Left cardiac atrium (tissue), 4 donors: ENCODE results near the gene RBMS1. TPM values are rescaled to one million over a fixed set of nuclear protein-coding genes. Genes with fewer than 3 reads are reported as not detected.
"Not testable (repeated sequence)": the region's sequence is repeated elsewhere in the genome, so short reads cannot be mapped to it uniquely, and the experiment has no call there.

Experiments used
- ATAC-seq, 2 donors: fragments of 200-7000 bp; cut with Tn5 transposase; one replicate each; pipeline ENCODE4 v1.9.1; 2020; ENCODE audit warnings: mild to moderate bottlenecking in 2 of 2, moderate library complexity in 2 of 2
- DNase-seq: peaks from one replicate; pipeline ENCODE4 v3.0.0-alpha.2; 2020
- intact Hi-C, 2 donors: fragments of 100-400 bp; cut with DNase I; formaldehyde crosslinking; loops; one replicate each; pipeline versions ENCODE4 v1.14.1 to v1.15.1; 2022 to 2023
- total RNA-seq, 2 donors: library from RNA; stranded (reverse); fragmentation: NEBNext Ultra II Directional; extraction: Animal tissue kit (Norgen Biotek cat#: 25700); gene quantifications; one replicate each; pipeline ENCODE4 v1.2.1, GENCODE V29; 2021
- donor health status: DM: no; HTN: yes; CAD: no.
- donor health status: DM: no; HTN: yes; CAD: no; lungs with severe emphysema.
- donor health status: DM: yes; HTN: yes; CAD: no.
- donor health status: Dilated cardiomyopathy.

The RBMS1 gene
- total RNA-seq, 2 donors from 2014 or later = 56.8 to 74.8 TPM

DNA sequence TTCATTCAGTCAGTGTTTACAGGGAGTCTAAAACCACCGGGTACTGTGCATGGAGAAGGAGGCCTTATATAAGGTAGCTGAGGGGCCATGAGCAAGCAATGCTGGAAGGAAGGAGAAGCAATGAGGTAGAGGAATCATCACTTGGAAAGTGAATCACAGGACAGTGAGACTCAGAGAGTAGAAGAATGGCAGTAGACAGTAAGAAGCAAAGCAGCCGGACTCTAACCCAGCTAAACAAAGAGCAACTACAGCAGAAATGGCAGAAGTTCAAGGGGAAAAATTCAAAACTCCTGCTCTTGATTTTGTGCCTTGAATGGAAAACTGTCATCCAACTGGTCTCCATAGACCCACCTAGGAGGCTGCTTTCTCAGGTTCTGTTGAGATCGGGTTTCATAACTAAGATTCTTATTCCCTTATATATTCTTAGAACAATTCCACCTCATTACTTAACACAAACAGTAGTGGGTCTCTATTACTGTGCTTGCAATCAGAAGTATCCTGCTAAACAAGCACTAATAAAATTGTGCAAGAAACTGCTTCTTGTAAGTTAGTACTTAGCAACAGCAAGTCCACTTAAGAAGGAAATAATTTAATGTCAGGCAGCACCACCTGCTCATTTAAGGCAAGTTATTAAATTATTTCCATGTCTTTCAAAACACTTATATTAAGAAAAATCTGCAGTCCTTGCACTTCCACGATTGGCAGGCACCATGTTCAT lies 68.0 kb downstream of the RBMS1 start:
- intact Hi-C loops = no loop called here
- peak; percentile 24 to 63 for ATAC-seq
- no peak for DNase-seq

DNA sequence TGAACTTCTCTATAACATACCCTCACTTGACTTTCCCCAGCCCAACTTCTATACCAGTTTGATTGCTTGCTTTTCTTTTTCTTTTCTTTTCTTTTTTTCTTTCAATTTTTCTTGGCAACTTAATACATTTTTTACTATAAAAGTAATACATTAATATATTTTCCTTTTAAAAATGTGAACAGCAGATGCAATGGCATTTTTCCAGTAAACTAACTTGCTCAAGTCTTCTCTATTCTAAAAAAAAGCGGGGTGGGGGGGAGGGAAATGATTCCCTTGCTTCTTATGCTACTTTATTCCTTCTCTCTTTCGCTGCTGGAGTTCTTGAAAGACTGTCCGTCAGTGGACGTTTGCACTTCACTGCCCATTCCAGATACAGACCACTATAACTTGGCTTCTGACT lies 70.5 kb downstream of the RBMS1 start:
- ATAC-seq = no peak
- intact Hi-C loops = no loop called here

DNA sequence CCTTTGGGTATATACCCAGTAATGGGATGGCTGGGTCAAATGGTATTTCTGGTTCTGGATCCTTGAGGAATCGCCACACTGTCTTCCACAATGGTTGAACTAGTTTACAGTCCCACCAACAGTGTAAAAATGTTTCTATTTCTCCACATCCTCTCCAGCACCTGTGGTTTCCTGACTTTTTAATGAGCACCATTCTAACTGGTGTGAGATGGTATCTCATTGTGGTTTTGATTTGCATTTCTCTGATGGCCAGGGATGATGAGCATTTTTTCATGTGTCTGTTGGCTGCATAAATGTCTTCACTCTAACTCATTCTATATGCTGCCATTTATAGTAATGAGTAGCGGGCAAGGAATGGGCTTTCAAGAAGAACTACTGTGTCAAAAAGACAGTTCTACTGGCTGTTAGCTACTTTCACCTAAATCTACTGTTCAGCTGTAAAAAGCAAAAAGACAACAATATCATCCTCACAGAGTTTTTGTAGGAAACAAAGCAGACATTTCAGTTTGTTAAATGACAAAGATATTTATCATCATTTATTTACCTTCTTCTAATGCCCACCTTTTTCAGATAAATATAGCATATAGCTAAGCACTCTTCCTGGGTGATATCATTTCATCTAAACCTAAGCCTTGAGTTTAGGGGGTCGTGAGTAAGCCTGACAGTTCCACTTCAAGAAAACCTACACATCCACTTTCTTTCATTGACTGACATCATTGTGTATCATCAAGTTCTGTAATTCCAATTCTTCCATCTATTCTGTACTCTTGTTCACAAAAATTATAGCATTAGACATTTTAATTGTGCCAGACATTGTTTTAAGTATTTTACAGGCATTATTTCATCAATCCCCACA lies 71.7 kb downstream of the RBMS1 start:
- ATAC-seq, DNase-seq, intact Hi-C loops: not testable (repeated sequence)

More for the DNA sequence above, 70.5 kb downstream of the RBMS1 start:
- no peak for DNase-seq

DNA sequence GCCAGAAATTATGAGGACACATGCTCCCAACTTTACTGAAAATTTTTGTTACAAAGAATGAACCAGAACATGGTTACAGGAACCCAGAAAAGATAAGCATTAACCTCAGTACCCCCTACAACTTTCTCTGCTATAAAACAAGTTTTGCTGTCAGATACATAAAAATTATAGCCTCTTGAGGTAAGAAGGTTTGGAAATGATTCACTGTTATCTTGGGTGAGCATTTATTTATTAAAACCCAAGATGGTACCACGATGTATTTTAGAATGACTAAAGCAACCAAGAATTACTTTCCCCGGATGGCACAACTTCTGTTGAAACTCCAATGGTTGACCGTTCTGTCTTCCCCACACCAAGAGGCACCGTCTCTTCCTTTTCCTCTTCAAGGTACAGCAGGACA lies 72.9 kb downstream of the RBMS1 start:
- intact Hi-C loops = no loop called here
- ATAC-seq = no peak
- no peak for DNase-seq

DNA sequence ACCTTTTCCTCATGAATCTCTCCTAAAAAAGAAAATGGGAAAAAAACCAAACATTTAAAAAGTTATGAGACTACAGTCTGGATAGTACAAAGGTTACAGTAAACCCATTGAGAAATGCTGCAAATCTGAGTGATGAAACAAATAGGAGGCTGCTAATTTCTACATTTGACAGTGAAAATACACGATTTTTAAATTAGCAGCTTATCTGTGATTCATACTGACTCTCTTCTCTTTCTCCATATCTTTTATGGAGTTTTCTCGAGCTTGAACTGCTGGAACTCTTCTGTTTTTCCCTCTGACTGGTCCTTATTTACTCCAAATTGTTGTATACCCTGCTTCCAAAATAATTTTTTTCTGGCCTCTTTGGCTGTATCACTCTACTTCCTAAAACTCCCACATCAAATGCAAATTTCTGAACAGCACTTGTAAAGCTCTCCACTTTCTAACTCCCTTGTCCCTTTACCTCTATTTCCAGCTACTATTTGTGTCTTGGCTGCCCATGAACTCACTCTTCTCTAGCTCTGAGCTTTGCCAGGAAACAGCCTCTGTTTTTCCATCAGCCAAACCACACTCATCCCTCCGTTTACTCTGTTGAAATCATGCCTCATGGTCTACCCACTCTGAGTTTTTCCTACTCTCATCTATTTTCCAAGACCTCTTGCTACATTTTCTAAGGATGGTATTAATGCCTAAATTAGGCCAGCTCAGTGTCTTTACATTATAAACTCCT lies 73.7 kb downstream of the RBMS1 start:
- no peak for DNase-seq
- intact Hi-C loops = no loop called here

DNA sequence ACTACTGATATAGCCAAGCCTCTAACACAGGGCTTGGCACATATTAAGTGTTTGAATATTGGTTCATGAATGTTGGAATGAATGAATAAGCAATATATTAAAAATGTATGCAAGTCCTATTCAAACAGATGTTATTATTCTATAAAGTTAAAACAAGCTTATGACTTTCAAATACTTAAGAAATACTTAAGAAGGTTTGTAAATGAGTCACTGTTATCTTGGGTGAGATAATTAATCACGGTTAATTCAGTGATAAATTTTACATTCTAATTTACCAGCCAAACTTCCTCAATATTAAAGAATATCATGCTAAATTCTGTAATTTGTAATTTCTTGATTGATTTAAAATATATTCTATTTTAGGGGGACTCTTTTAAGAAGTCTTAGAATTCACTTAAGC lies 74.8 kb downstream of the RBMS1 start:
- ATAC-seq (no peak), DNase-seq (no peak)
- intact Hi-C loops = no loop called here

More for the DNA sequence above, 73.7 kb downstream of the RBMS1 start:
- peak; percentile 49 to 71 for ATAC-seq

DNA sequence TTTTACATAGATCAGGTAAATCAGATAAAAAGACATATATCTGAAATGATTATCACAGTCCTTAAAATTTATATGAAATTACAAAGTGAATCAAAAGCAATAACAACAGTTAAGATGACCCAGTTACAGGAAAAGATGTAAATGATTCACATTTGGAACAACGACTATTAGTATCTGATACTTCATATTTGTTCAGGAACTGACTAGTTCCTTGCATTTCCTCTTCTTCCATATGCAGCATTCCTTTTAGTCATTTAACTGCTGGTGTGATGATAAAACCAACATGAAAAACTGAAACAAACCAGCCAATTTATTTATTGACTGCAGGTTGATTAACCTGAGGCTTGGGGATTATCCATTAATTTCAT lies 75.2 kb downstream of the RBMS1 start:
- intact Hi-C loops = no loop called here
- DNase-seq = no peak
- ATAC-seq = no peak

DNA sequence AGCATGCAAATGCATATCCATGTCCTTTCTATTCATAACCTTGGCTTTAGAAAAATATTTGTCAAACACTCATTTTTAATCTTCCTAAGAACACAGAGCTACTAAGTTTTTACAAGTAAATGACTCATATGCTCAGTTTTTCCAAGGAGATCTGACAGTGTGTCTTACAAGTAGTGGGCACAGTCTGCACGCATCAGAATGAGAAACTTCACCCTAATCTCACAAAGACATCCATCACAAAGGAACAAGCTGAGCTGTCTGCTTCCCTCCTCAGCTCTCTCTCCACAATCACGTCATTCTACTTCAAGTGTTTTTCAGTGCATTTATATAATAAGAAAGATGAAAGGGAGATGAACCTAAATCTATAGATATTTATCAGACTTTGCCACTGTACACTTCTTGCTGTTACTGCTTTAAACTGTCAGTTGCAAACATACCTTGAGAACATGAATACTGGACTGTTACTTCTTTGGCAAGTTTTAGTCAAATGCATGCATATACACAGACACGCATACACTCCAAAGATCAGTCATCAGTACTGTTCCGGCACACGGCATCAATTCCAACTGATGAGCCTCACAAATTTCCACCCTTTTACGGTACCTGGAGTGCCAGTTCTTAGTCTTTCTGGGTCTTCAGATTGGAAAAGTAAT lies 75.7 kb downstream of the RBMS1 start:
- peak; percentile 58 to 83 for ATAC-seq
- intact Hi-C loops = no loop called here
- no peak for DNase-seq

DNA sequence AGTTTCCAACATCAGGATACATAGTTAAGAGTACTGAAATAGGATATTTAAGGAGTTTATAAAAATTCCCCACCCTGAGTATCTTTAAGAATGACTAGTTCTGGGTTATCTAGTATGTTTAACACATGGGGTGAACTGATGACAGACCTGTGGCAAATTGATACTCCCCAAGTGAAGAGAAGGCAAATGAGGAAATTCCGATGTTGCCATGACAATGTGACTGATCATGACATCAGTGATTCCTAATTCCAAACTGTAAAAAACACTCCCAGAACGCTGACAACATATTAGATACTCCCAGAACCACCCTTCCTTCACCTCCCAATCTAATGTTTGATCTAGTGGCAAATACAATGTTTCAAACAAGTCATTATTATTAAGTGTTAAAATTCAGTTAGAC lies 77.6 kb downstream of the RBMS1 start:
- intact Hi-C loops = no loop called here
- ATAC-seq = peak in 1 of 2 donors; percentile 10
- no peak for DNase-seq

DNA sequence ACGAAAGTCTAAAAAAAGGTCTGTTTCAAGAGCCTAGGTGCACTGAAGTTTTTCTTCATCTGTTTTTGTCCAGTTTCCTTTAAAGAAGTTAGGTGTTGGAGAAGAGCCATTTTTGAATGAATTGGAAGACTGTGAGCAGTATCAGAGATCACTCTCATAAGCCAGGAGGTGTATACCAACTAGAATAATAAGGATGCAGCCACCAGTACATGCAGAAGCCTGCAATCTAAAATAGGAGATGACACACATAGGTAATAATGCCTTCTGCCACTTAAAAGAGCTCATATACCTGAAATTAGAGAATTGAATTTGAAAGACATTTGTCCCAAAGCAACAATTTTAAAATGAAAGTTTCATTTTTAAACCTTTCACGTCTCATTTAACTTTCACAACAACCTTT lies 81.7 kb downstream of the RBMS1 start:
- DNase-seq = no peak
- intact Hi-C loops = no loop called here
- ATAC-seq = no peak

DNA sequence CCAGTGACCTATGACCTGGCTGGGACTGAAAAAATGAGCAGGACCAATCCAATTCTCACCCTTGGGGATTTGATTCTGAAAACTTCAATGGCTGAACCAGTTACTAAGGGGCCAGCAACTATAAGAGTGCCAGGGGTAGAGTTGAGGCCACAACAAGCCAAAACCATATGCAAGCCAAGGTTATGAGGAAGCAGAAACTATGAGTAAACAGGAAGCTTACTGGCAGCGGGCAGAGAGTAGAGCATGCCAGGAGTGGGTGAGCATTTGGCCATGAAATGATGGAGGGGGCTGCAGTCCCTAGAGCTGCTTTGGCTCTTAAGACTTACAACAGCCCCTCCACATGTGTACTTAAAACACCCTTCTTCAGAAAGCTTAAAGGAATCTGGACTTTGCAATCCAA lies 82.4 kb downstream of the RBMS1 start:
- ATAC-seq = peak; percentile 22 to 35

DNA sequence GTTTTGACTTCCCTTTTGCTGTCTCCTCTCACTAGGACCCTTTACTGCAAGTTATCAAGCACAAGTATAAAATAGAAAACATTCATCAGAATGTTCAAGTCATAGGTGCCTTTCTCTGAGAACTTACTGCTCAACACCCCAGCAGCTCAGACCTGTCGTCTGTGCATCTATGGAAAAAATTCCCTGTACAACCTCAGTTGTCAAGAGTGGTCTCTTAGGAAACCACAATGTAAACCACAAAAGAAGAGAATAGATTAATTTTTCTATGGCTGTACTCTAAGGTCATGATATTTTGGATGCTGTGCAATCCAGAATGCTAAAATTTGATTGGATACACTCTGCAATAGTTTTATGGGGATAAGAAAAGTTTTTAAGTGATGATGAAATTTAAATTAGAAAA lies 84.1 kb downstream of the RBMS1 start:
- no peak for DNase-seq
- ATAC-seq = no peak
- intact Hi-C loops = loop anchor here (5.0 to 10.0 kb wide), 3 partner anchors 75 to 558 kb away; no protein-coding TSS in a partner anchor

More for the DNA sequence above, 82.4 kb downstream of the RBMS1 start:
- DNase-seq = no peak
- intact Hi-C loops = no loop called here

DNA sequence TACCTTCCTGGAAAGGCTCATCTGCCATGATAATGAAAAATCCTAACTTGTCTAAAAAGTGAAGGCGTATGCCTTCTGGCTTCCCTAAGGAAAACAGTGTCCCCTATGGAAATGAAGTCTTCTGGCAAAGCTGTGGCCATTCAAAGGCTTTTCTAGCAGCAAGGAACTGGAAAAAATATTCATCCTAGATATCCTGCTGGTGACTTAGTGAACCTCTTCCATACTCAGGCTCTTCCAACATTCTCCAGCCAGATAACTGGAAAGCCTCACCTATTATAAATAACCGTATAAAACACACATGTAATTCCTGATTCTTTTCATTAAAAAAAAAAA lies 84.7 kb downstream of the RBMS1 start:
- intact Hi-C loops = loop anchor here (5.0 to 10.0 kb wide), 3 partner anchors 74 to 558 kb away; no protein-coding TSS in a partner anchor
- ATAC-seq = no peak

DNA sequence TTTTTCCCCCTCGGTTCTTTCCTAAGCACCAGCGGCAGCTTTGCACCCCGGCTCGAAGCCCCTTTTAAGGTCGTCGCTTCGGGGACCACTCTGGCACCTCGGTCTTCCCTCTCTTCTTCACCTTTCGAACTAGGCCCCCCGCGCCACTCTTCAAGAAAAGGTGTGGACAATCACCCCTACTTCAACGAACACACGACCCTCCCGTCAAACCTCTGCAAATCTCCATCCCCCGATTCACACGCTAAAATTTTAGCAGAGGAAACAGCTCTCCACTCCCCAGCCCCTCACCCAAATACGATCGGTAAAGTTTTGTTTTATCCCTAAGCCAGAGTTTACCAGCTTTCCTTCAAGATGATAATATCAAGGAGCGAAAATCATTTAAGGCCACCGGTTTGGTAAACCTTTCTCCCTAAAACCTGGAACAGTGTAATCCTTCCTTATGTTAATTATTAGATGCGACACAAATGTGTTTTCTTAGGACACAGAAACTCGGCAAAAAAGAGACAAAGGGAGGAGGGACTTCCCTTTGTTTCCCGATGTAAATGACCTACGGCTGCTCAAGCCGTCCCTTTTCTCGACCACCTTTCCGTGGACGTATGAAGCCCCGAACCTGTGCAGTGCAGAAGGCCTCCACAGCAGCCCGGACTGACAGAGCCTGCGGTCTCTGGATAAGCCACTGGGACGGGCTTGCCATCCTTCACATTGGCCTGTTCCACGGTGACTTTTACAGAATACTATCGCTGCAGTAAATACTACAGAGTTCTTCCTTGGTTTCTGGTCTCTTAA lies 85.2 kb downstream of the RBMS1 start:
- ATAC-seq (no peak), DNase-seq (peak; percentile 31)
- intact Hi-C loops = loop anchor here (5.0 to 10.0 kb wide), 3 partner anchors 74 to 559 kb away; no protein-coding TSS in a partner anchor

More for the DNA sequence above, 84.7 kb downstream of the RBMS1 start:
- no peak for DNase-seq

DNA sequence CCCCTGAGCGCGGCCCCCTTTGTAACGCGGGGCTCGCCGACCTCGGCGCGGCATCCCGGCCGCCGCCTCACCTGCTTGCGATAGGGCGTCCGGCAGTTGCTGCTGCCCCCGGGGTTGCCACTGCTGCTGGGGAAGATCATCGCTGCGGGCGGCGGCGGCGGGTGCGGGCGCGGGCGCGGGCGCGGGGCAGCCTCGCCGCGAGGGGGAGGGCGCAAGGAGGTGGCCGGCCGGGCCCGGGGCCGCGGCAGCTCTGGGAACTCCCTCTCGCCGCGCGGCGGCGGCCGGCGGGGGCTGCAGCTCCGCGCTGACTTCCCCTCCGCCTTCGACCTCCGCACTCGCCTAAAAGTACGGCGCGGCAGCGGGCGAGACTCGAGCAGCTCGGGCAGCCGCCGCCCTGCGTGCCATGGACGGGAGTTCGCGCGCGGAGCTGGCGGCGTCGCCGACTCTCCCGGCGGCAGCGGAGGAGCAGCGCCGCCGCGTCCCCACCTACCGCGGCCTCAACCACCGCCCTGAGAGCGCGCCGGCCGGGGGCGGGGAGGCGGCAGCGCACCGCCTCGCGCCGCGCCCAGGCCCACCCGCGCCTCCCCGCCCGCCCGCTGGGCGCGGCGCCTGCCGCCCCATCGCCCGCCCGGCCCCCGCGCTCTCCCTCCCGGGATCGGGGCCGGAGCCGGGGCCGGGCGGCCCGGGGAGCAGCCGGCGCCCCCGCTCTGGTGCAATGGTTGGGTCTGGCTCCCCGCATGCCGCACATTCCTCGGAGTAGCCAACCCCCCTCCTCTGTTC lies 86.0 kb downstream of the RBMS1 start:
- intact Hi-C loops = loop anchor here (5.0 to 10.0 kb wide), 3 partner anchors 73 to 560 kb away; no protein-coding TSS in a partner anchor
- ATAC-seq (peak; percentile 82 to 84), DNase-seq (peak; percentile 74)

DNA sequence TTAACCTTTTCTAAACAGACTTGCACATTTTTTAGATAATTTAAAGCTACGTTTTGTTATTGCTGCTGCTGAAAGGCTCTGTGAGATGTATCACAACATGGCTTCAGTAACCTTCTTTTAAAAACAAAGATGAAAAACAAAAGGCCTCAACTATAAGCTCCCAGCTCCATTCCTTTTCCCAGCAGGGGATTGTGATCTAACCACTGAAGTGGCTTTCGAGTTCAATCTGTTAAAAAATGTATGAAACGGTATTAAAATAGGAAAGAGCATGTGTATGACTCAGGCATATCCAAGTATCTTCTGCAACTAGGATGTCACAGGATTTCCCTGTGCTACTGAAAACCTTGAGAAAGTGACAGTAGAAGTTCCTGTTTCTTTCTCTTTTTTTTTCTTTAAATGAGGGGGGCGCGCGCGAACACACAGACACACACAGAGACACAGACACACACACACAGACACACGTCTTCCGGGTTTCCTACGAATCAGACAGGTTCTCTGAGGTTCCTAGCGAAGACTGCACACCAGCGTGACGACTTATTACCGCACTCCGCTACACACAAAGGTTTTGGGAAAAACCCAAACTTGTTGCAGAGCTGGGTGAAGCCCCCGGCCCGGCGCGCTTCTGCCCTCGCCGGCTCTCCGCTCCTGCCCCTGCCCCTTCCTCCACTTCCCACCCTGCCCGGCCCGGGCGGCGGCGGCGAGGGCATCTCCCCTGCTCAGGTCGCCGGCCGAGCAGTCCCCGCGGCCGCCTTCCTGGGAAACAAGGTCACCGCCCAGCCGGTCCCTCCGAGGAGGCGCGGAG lies 86.8 kb downstream of the RBMS1 start:
- peak; percentile 59 for DNase-seq
- intact Hi-C loops = loop anchor here (5.0 to 10.0 kb wide), 3 partner anchors 72 to 561 kb away; no protein-coding TSS in a partner anchor
- peak; percentile 24 to 54 for ATAC-seq
